K562 (cell line): ENCODE measurements around the gene GPX2. TPM values are rescaled to one million over a fixed set of nuclear protein-coding genes. Genes with fewer than 3 reads are reported as not detected.

Experiments
- ATAC-seq: fragments of 200-7000 bp; cut with Tn5 transposase; 3 replicates; pipeline ENCODE4 v1.9.1; 2020; ENCODE audit warnings: moderate library complexity
- BruUV-seq: library from RNA; stranded (reverse); fragments of 400-500 nt; replicated peaks from 2 replicates; lab custom pipeline; 2021; lab: Mats Ljungman, UMichigan
- CTCF ChIA-PET: fragments of 300-600 bp; formaldehyde crosslinking; extraction: SDS; loops from one replicate; lab custom pipeline; 2021; ENCODE audit warnings: low intra/inter-chr PET ratio; lab: Yijun Ruan, JAX
- POLR2A ChIA-PET: fragments of 300-600, 350-650 bp; sonication (Branson Sonifier 250); formaldehyde crosslinking; extraction: SDS; loops from one replicate; lab custom pipeline; 2021; ENCODE audit warnings: antibody characterized with exemption, inconsistent platforms; lab: Yijun Ruan, JAX
- DNase-seq, 4 experiments: peaks; one replicate each; pipeline versions ENCODE4 v3.0.0 to v3.0.0-alpha.2; 2011 to 2018; ENCODE audit warnings: low spot score in 3 of 4, mixed read lengths in 3 of 4; ENCODE audit errors: extremely low read depth in 1 of 4
- FAIRE-seq: peaks from 2 replicates; lab custom pipeline; 2011; peaks lifted over from hg19 to GRCh38; lab: Jason Lieb, UNC
- H2AFZ ChIP-seq: 2 replicates; pipeline ENCODE4 v1.6.0; 2011; ENCODE audit warnings: low read depth, low read length, control low read depth, inconsistent platforms
- H3K27ac ChIP-seq: fragments of 200-600 bp; 3 replicates; pipeline ENCODE4 v1.8.0; 2011; ENCODE audit warnings: low read depth, mild to moderate bottlenecking, control low read depth, inconsistent platforms, low read length, moderate library complexity, mixed read lengths; ENCODE audit errors: extremely low read depth
- H3K27me3 ChIP-seq, 2 experiments: fragments of 300-600 bp in 1 of 2; 2 replicates in 1 of 2; 3 replicates in 1 of 2; pipeline versions ENCODE4 v1.6.0 to v1.8.0; 2011; ENCODE audit warnings: inconsistent platforms in 2 of 2, low read length in 2 of 2, mild to moderate bottlenecking in 1 of 2, mixed read lengths in 1 of 2, moderate library complexity in 1 of 2; ENCODE audit not compliant: control insufficient read depth in 2 of 2, insufficient read depth in 2 of 2
- H3K36me3 ChIP-seq: fragments of 300-600 bp; 3 replicates; pipeline ENCODE4 v1.8.0; 2011; ENCODE audit warnings: mild to moderate bottlenecking, low read length, inconsistent platforms; ENCODE audit not compliant: control insufficient read depth, insufficient read depth
- H3K4me1 ChIP-seq, 2 experiments: fragments of 200-600 bp in 1 of 2; replicated peaks in 1 of 2; 2 replicates in 1 of 2; 3 replicates in 1 of 2; pipeline versions ENCODE4 v1.5.1 to v1.8.0; 2011; ENCODE audit warnings: inconsistent platforms in 2 of 2, low read length in 2 of 2, mild to moderate bottlenecking in 1 of 2, mixed read lengths in 1 of 2, moderate library complexity in 1 of 2; ENCODE audit not compliant: control insufficient read depth in 2 of 2, insufficient read depth in 2 of 2
- H3K4me2 ChIP-seq: 2 replicates; pipeline ENCODE4 v1.6.1; 2011; ENCODE audit warnings: low read length, control low read depth, inconsistent platforms, mixed read lengths; ENCODE audit not compliant: insufficient read depth
- H3K4me3 ChIP-seq: fragments of 200-600 bp; sonication (generic), shearing (Covaris generic); 2 replicates; pipeline ENCODE4 v1.5.1; 2016; ENCODE audit warnings: control low read depth, inconsistent platforms
- H3K79me2 ChIP-seq: fragments of 200-600 bp; 3 replicates; pipeline ENCODE4 v1.8.0; 2011; ENCODE audit warnings: low read length, inconsistent platforms; ENCODE audit not compliant: control insufficient read depth, insufficient read depth
- H3K9ac ChIP-seq, 2 experiments: 2 replicates each; pipeline versions ENCODE4 v1.6.0 to v1.6.1; 2011; ENCODE audit warnings: low read depth in 2 of 2, low read length in 2 of 2, control low read depth in 1 of 2, inconsistent platforms in 1 of 2, mild to moderate bottlenecking in 1 of 2, mixed read lengths in 1 of 2; ENCODE audit not compliant: insufficient read depth in 1 of 2
- H3K9me1 ChIP-seq: one replicate; pipeline ENCODE4 v1.6.0; 2011; ENCODE audit warnings: inconsistent platforms, mild to moderate bottlenecking, low read length, moderate library complexity; ENCODE audit not compliant: control insufficient read depth, insufficient read depth
- H3K9me3 ChIP-seq: replicated peaks from 2 replicates; pipeline ENCODE4 v1.5.1; 2011; ENCODE audit warnings: low read depth, low read length, inconsistent platforms; ENCODE audit not compliant: control insufficient read depth, insufficient read depth
- H4K20me1 ChIP-seq: replicated peaks from 2 replicates; pipeline ENCODE4 v1.6.1; 2011; ENCODE audit warnings: low read length, inconsistent platforms, mixed read lengths; ENCODE audit not compliant: control insufficient read depth, insufficient read depth
- CBX2 ChIP-seq: fragments of 200-600 bp; sonication (generic); IDR thresholded peaks from one replicate; pipeline ENCODE4 v1.6.1; 2012; ENCODE audit warnings: mild to moderate bottlenecking, low read length, inconsistent platforms; ENCODE audit not compliant: insufficient read depth, poor library complexity, severe bottlenecking
- TOE1 ChIP-seq, 2 experiments: fragments of 450-650 bp in 1 of 2; sonication (generic) in 1 of 2; formaldehyde crosslinking in 1 of 2; IDR thresholded peaks; 2 replicates each; pipeline versions ENCODE4 v1.7.1 to v1.8.0; 2016 to 2022; ENCODE audit warnings: borderline replicate concordance in 2 of 2, mild to moderate bottlenecking in 2 of 2, antibody characterized with exemption in 1 of 2, inconsistent platforms in 1 of 2, low read depth in 1 of 2, missing genetic modification reagents in 1 of 2, moderate library complexity in 1 of 2
- ZBTB33 ChIP-seq: sonication (generic); formaldehyde crosslinking; IDR thresholded peaks from 2 replicates; pipeline ENCODE4 v1.8.1; 2023; ENCODE audit warnings: mild to moderate bottlenecking, missing genetic modification reagents
- ZNF766 ChIP-seq: fragments of 200-800 bp; sonication (Bioruptor generic); conservative IDR thresholded peaks from 2 replicates; pipeline ENCODE4 v1.6.1; 2016; ENCODE audit warnings: missing genetic modification characterization, missing compliant biosample characterization
- WGBS: fragments of 100-300 bp; shearing (Covaris generic); methylation state at CpG from one replicate; pipeline ENCODE4 v1.1.6; 2016; ENCODE audit warnings: low coverage, mixed read lengths; ENCODE audit not compliant: insufficient coverage; ENCODE audit errors: missing lambda C conversion rate; 5-methylcytosine and 5-hydroxymethylcytosine counted together
- in situ Hi-C: fragments of 300-500 bp; cut with MboI; formaldehyde crosslinking; loops from 4 replicates; pipeline ENCODE4 v1.15.0; 2018; ENCODE audit warnings: inconsistent platforms, mixed read lengths
- intact Hi-C: fragments of 100-400 bp; cut with micrococcal nuclease; formaldehyde crosslinking; loops from 2 replicates; pipeline ENCODE4 v1.14.2; 2022
- polyA plus RNA-seq, 8 experiments: library from polyadenylated mRNA; depleted of rRNA in 4 of 8; stranded (reverse) in 5 of 8; unstranded in 3 of 8; fragments of >200 nt; fragmentation: Nextera tagmentation in 2 of 8; fragmentation: Illumina TruSeq in 1 of 8; extraction: Ambion mirVana in 2 of 8; extraction: Trizol in 1 of 8; gene quantifications; 2 replicates each; pipeline versions ENCODE4 v1.2.1 to v1.2.3, GENCODE V29; 2011 to 2014; ENCODE audit warnings: inconsistent platforms in 1 of 8, missing spikeins in 1 of 8
- total RNA-seq, 7 experiments: library from RNA; depleted of rRNA in 6 of 7; stranded (reverse); fragments of >200 nt in 6 of 7; fragmentation: Illumina TruSeq in 2 of 7; extraction: Trizol in 2 of 7; gene quantifications; 2 replicates each; pipeline versions ENCODE4 v1.2.1 to v1.2.3, GENCODE V29; 2011 to 2021; ENCODE audit warnings: low replicate concordance in 1 of 7

Gene GPX2
- total and polyA plus RNA-seq, 9 of the 15 experiments (the other 6 are each of a cell fraction or from before 2014, with no cell fraction given), result 0.24 TPM; not detected in 8

- no peak for ATAC-seq
- BruUV-seq, result no TSS peak
- CTCF ChIA-PET, result no interaction called here
- Histone ChIP-seq H3K4me1 (no peaks in the 10 kb centered on the region; a peak in 2 of 5 replicates), H3K36me3 (peaks cover 3% of the 10 kb centered on the region; the same call in 1 of the 3 replicates), H3K9ac (no peak overlapping the region), H3K4me3 (no peak overlapping the region)
- intact Hi-C loops, result no loop called here
- no peak for TF ChIP-seq TOE1 (IDR thresholded peaks at IDR 0.05; ENCODE audit: borderline replicate concordance)
- no peak for TF ChIP-seq TOE1 (CRISPR knock-in tag; IDR thresholded peaks at IDR 0.05; ENCODE audit: borderline replicate concordance, low read depth)
- TF ChIP-seq ZNF766 (CRISPR knock-in tag), result no peak
- no peak for TF ChIP-seq ZBTB33 (CRISPR knock-in tag)
- no peak for TF ChIP-seq CBX2
- TF ChIP-seq, all 486 proteins: peak for 0
- no peak for FAIRE-seq
- no peaks in the 10 kb centered on the region for H3K9me1 ChIP-seq
- H3K27me3 ChIP-seq, result no peaks in the 10 kb centered on the region
- no peak overlapping the region for H3K4me2 ChIP-seq
- H3K27ac ChIP-seq, result no peak overlapping the region
- 75% methylated on average over 2 of the region's 2 CpGs for whole genome bisulfite sequencing
- no peaks in the 10 kb centered on the region for H3K79me2 ChIP-seq
- no peak for DNase-seq
- no peaks in the 10 kb centered on the region for H3K9me3 ChIP-seq
- H4K20me1 ChIP-seq, result no peaks in the 10 kb centered on the region
- no peak overlapping the region for H2AFZ ChIP-seq
- POLR2A ChIA-PET, result interaction anchor here (1.5 to 2.2 kb wide), 2 partner anchors 9 to 14 kb away, joined by 5 to 6 read pairs; no protein-coding TSS in a partner anchor
- in situ Hi-C loops, result no loop called here
Measured at GRCh38 chr14:64944041-64944440, 1.5 kb upstream of the GPX2 start.
